CD14-positive monocyte (primary cell): ENCODE results near the gene IMPG2. TPM values are rescaled to one million over a fixed set of nuclear protein-coding genes. Genes with fewer than 3 reads are reported as not detected.

Experiments used
- DNase-seq, 3 donors: peaks; one replicate each; pipeline ENCODE4 v3.0.0-alpha.2; 2011 to 2022
- H2AFZ ChIP-seq: 2 replicates; pipeline ENCODE4 v1.6.0; 2012; ENCODE audit warnings: mild to moderate bottlenecking, low read depth, low read length, inconsistent platforms; ENCODE audit not compliant: insufficient read depth, poor library complexity, severe bottlenecking
- H3K27ac ChIP-seq, 2 donors: 1 replicate in 1 of 2; 2 replicates in 1 of 2; pipeline ENCODE4 v1.5.1; 2012 to 2013; ENCODE audit warnings: low read length in 2 of 2, control low read depth in 1 of 2, inconsistent platforms in 1 of 2, low read depth in 1 of 2, mild to moderate bottlenecking in 1 of 2
- H3K27me3 ChIP-seq, 2 donors: one replicate each; pipeline versions ENCODE4 v1.6.0 to v1.6.1; 2011 to 2013; ENCODE audit warnings: low read length in 2 of 2; ENCODE audit not compliant: control insufficient read depth in 2 of 2, insufficient read depth in 2 of 2
- H3K36me3 ChIP-seq, 2 donors: replicated peaks in 1 of 2; 1 replicate in 1 of 2; 2 replicates in 1 of 2; pipeline versions ENCODE4 v1.5.1 to v1.6.1; 2012 to 2013; ENCODE audit warnings: low read length in 2 of 2, control low read depth in 1 of 2, inconsistent platforms in 1 of 2, mild to moderate bottlenecking in 1 of 2; ENCODE audit not compliant: insufficient read depth in 2 of 2, control insufficient read depth in 1 of 2
- H3K4me1 ChIP-seq, 2 donors: 1 replicate in 1 of 2; 2 replicates in 1 of 2; pipeline versions ENCODE4 v1.5.1 to v1.6.1; 2012 to 2013; ENCODE audit warnings: low read length in 2 of 2, control low read depth in 1 of 2, inconsistent platforms in 1 of 2, mild to moderate bottlenecking in 1 of 2, moderate library complexity in 1 of 2; ENCODE audit not compliant: insufficient read depth in 2 of 2, control insufficient read depth in 1 of 2
- H3K4me2 ChIP-seq: replicated peaks from 2 replicates; pipeline ENCODE3; 2012; ENCODE audit warnings: low read length, moderate library complexity, mild to moderate bottlenecking; ENCODE audit not compliant: poor library complexity, severe bottlenecking; ENCODE audit errors: extremely low read depth
- H3K4me3 ChIP-seq, 3 experiments: fragments of 200-600 bp in 1 of 3; sonication (generic) in 1 of 3; replicated peaks in 1 of 3; 1 replicate in 2 of 3; 2 replicates in 1 of 3; pipeline ENCODE4 v1.5.1; 2011 to 2013; ENCODE audit warnings: low read length in 3 of 3, mild to moderate bottlenecking in 3 of 3, control low read depth in 2 of 3, low read depth in 2 of 3, inconsistent platforms in 1 of 3, moderate library complexity in 1 of 3
- H3K79me2 ChIP-seq: 2 replicates; pipeline ENCODE4 v1.6.0; 2012; ENCODE audit warnings: mild to moderate bottlenecking, control low read depth, inconsistent platforms, low read length, moderate library complexity; ENCODE audit not compliant: insufficient read depth
- H3K9ac ChIP-seq: 2 replicates; pipeline ENCODE4 v1.6.0; 2017; ENCODE audit warnings: low read length, mild to moderate bottlenecking; ENCODE audit not compliant: insufficient read depth, poor library complexity, severe bottlenecking
- H3K9me3 ChIP-seq, 2 donors: replicated peaks in 1 of 2; 1 replicate in 1 of 2; 2 replicates in 1 of 2; pipeline versions ENCODE4 v1.5.1 to v1.6.1; 2012 to 2013; ENCODE audit warnings: low read length in 2 of 2, control low read depth in 1 of 2; ENCODE audit not compliant: control insufficient read depth in 1 of 2, insufficient read depth in 1 of 2
- H4K20me1 ChIP-seq: 2 replicates; pipeline ENCODE4 v1.6.0; 2012; ENCODE audit warnings: mild to moderate bottlenecking, low read length, control low read depth, moderate library complexity; ENCODE audit not compliant: insufficient read depth
- H3K27ac Mint-ChIP-seq, 7 donors: one replicate each; pipeline ENCODE4 v1.8.0; 2020; ENCODE audit warnings: mild to moderate bottlenecking in 7 of 7, mixed read lengths in 7 of 7, moderate library complexity in 6 of 7, inconsistent platforms in 2 of 7
- H3K27me3 Mint-ChIP-seq, 3 donors: one replicate each; pipeline ENCODE4 v1.8.0; 2021 to 2022; ENCODE audit warnings: low read depth in 3 of 3, mild to moderate bottlenecking in 3 of 3, mixed read lengths in 3 of 3, moderate library complexity in 3 of 3, inconsistent platforms in 1 of 3
- H3K36me3 Mint-ChIP-seq, 2 donors: one replicate each; pipeline ENCODE4 v1.8.0; 2020; ENCODE audit warnings: mixed read lengths in 2 of 2, inconsistent platforms in 1 of 2, mild to moderate bottlenecking in 1 of 2
- H3K4me1 Mint-ChIP-seq: one replicate; pipeline ENCODE4 v1.8.0; 2020; ENCODE audit warnings: mild to moderate bottlenecking, mixed read lengths
- H3K4me3 Mint-ChIP-seq, 2 donors: one replicate each; pipeline ENCODE4 v1.8.0; 2020; ENCODE audit warnings: mild to moderate bottlenecking in 2 of 2, mixed read lengths in 2 of 2, moderate library complexity in 1 of 2
- H3K9me3 Mint-ChIP-seq, 7 donors: one replicate each; pipeline ENCODE4 v1.8.0; 2020 to 2022; ENCODE audit warnings: mixed read lengths in 7 of 7, mild to moderate bottlenecking in 6 of 7, moderate library complexity in 6 of 7, inconsistent platforms in 2 of 7
- CTCF ChIP-seq: fragments of 200-600 bp; IDR thresholded peaks from one replicate; pipeline ENCODE4 v1.8.0; 2022; ENCODE audit warnings: antibody characterized with exemption, mild to moderate bottlenecking
- WGBS: methylation state at CpG from one replicate; pipeline ENCODE4 v1.1.5; 2013; ENCODE audit warnings: missing lambda C conversion rate; ENCODE audit not compliant: insufficient coverage; 5-methylcytosine and 5-hydroxymethylcytosine counted together
- intact Hi-C, 2 donors: fragments of 100-400 bp; cut with micrococcal nuclease; formaldehyde crosslinking; loops; one replicate each; pipeline versions ENCODE4 v1.15.0 to v1.15.1; 2023
- polyA plus RNA-seq, 3 donors: library from polyadenylated mRNA; depleted of rRNA in 1 of 3; unstranded in 2 of 3; stranded (reverse) in 1 of 3; fragments of 300-500 nt in 2 of 3; fragments of >200 nt in 1 of 3; fragmentation: Illumina TruSeq in 2 of 3; gene quantifications; 1 replicate in 2 of 3; 2 replicates in 1 of 3; pipeline ENCODE4 v1.2.3, GENCODE V29; 2012 to 2021

IMPG2 gene
- polyA plus RNA-seq, 3 donors: 0.04 to 0.15 TPM; not detected in 1

- no peak for TF ChIP-seq CTCF
- Mint-ChIP-seq H3K27ac (no peak overlapping the region), H3K4me3 (no peak overlapping the region), H3K4me1 (no peaks in the 10 kb centered on the region), H3K9me3 (peaks cover 0 to 3% (median 0%) of the 10 kb centered on the region in 7 donors), H3K36me3 (no peaks in the 10 kb centered on the region), H3K27me3 (no peaks in the 10 kb centered on the region)
- Histone ChIP-seq H3K9me3 (no peaks in the 10 kb centered on the region), H3K4me1 (no peaks in the 10 kb centered on the region), H3K36me3 (no peaks in the 10 kb centered on the region), H3K27me3 (no peaks in the 10 kb centered on the region), H3K9ac (no peak overlapping the region), H4K20me1 (no peaks in the 10 kb centered on the region), H3K79me2 (no peaks in the 10 kb centered on the region), H3K4me2 (no peak overlapping the region), H3K27ac (no peak overlapping the region), H2AFZ (no peak overlapping the region), H3K4me3 (no peak overlapping the region)
- intact Hi-C loops: no loop called here
- no peak for DNase-seq
- WGBS: no CpG with 5 or more reads among the region's 2 CpGs
Observed at GRCh38 chr3:101273608-101274007, 46.8 kb downstream of the IMPG2 start.

GRCh38 chr3:101273156-101273555 lies 47.2 kb downstream of the IMPG2 start:
- H3K9me3 ChIP-seq: no peaks in the 10 kb centered on the region
- no peak overlapping the region for H2AFZ ChIP-seq
- H3K36me3 ChIP-seq: no peaks in the 10 kb centered on the region
- no peaks in the 10 kb centered on the region for H3K4me1 Mint-ChIP-seq
- H3K4me2 ChIP-seq: no peak overlapping the region
- no peak overlapping the region for H3K9ac ChIP-seq
- no peaks in the 10 kb centered on the region for H3K36me3 Mint-ChIP-seq
- no peaks in the 10 kb centered on the region for H4K20me1 ChIP-seq
- H3K27me3 Mint-ChIP-seq: no peaks in the 10 kb centered on the region
- no peaks in the 10 kb centered on the region for H3K4me1 ChIP-seq
- no peak overlapping the region for H3K4me3 Mint-ChIP-seq
- peaks cover 0 to 3% (median 0%) of the 10 kb centered on the region in 7 donors for H3K9me3 Mint-ChIP-seq
- intact Hi-C loops: no loop called here
- no peak overlapping the region for H3K4me3 ChIP-seq
- H3K27ac ChIP-seq: no peak overlapping the region
- no peaks in the 10 kb centered on the region for H3K27me3 ChIP-seq
- no peaks in the 10 kb centered on the region for H3K79me2 ChIP-seq
- TF ChIP-seq CTCF: no peak
- DNase-seq: no peak
- no peak overlapping the region for H3K27ac Mint-ChIP-seq
